ENCODE data around the gene ERFE.
"Not testable (repeated sequence)": the region's sequence is repeated elsewhere in the genome, so short reads cannot be mapped to it uniquely, and the experiment has no call there.

The ERFE gene

GRCh38 chr2:238158509-238159070 lies at the start of gene ERFE:
Gene ERFE, plus strand, starts transcription at chr2:238158970. Its CDS starts 38 bp downstream, at chr2:238159008.
- FAIRE-seq (no peak), DNase-seq (ENCODE audit: low spot score) (no peak)

GRCh38 chr2:238113611-238114010 lies 45.2 kb upstream of the ERFE start:
- DNase-seq (ENCODE audit: low spot score) (no peak), FAIRE-seq (no peak)

- DNase-seq (ENCODE audit: low spot score) (no peak), FAIRE-seq (no peak)
These were observed 44.4 kb upstream of the ERFE start for GRCh38 chr2:238114331-238114841.

GRCh38 chr2:238114851-238115660 lies 43.7 kb upstream of the ERFE start:
- FAIRE-seq = no peak
- DNase-seq (ENCODE audit: low spot score) = no peak

- not testable (repeated sequence) for FAIRE-seq; DNase-seq (ENCODE audit: low spot score)
These were observed 43.1 kb upstream of the ERFE start for GRCh38 chr2:238115709-238116108.

- FAIRE-seq = no peak
- no peak for DNase-seq (ENCODE audit: low spot score)
These were observed 42.2 kb upstream of the ERFE start for GRCh38 chr2:238116298-238117198.

- DNase-seq (ENCODE audit: low spot score) = peak; percentile 78
- peak; percentile 70 for FAIRE-seq
These were observed 41.3 kb upstream of the ERFE start for GRCh38 chr2:238117199-238118154.

- FAIRE-seq (no peak), DNase-seq (ENCODE audit: low spot score) (no peak)
These were observed 38.9 kb upstream of the ERFE start for GRCh38 chr2:238119756-238120462.

- no peak for DNase-seq (ENCODE audit: low spot score)
These were observed 38.1 kb upstream of the ERFE start for GRCh38 chr2:238120463-238121298.

GRCh38 chr2:238121511-238122286 lies 37.1 kb upstream of the ERFE start:
- DNase-seq (ENCODE audit: low spot score) = no peak
- no peak for FAIRE-seq

More at GRCh38 chr2:238120463-238121298, 38.1 kb upstream of the ERFE start:
- no peak for FAIRE-seq

GRCh38 chr2:238122287-238123217 lies 36.2 kb upstream of the ERFE start:
- DNase-seq (ENCODE audit: low spot score) (no peak), FAIRE-seq (no peak)

- no peak for DNase-seq (ENCODE audit: low spot score)
- no peak for FAIRE-seq
These were observed 35.4 kb upstream of the ERFE start for GRCh38 chr2:238123218-238123971.

GRCh38 chr2:238123991-238124470 lies 34.7 kb upstream of the ERFE start:
- DNase-seq (ENCODE audit: low spot score) (no peak), FAIRE-seq (no peak)

- no peak for FAIRE-seq
These were observed 34.2 kb upstream of the ERFE start for GRCh38 chr2:238124488-238125126.

GRCh38 chr2:238125127-238125885 lies 33.5 kb upstream of the ERFE start:
- no peak for DNase-seq (ENCODE audit: low spot score)
- no peak for FAIRE-seq

More at GRCh38 chr2:238124488-238125126, 34.2 kb upstream of the ERFE start:
- no peak for DNase-seq (ENCODE audit: low spot score)
